Embryonic facial prominence (tissue), 1 donor: ENCODE data around the gene KATNAL1.
"Not testable (repeated sequence)": the region's sequence is repeated elsewhere in the genome, so short reads cannot be mapped to it uniquely, and the experiment has no call there.

ENCODE experiments used
- DNase-seq: peaks from one replicate; pipeline ENCODE4 v3.0.0-alpha.2; 2016; ENCODE audit errors: extremely low spot score

Gene KATNAL1

DNA sequence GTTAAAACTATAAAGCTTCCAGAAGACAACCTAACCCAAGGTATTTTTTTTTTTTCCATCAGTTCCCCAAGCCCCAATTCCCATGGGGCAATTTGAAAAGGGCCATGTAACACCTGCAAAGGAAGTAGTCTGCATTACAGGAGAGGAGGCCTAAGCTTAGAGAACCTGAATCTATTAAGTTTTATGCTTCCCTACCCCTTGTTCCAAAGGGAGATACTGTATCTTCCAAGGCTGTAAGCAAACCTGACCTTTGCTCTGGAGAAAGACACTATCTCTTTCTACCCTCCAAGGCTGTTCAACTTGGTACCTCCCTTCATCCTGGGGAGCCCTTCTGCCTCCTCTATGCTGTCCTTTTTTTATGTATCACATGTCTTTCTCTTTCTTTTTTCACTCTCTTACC is 15.0 kb downstream of the KATNAL1 start:
- no peak for DNase-seq

DNA sequence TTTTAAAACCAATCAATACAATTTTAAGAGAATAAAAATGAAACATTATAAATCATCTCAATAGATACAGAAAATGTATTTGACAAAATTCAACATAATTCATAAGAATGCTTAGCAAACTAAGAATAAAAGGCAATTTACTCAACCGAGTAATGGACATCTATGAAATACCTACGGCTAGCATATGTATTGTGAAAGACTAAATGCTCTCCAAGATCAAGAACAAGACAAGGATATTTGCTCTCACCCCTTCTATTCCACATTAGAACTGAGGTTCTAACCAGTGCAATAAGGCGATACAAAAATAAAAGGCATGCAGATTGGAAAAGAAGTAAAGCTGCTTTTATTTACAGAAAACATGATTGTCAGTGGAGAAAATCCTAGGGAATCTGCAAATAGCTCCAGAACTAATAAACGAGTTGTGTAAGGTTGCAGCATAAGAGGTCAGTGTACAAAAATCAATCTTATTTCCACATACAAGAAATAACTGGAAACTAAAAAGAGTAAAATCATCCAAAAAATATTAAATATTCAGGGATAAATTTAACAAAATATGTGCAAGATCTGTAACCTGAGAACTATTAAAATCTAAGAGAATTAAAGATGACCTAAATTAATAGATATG is 16.4 kb downstream of the KATNAL1 start:
- DNase-seq, result no peak

GRCh38 chr13:30289533-30289932 is 17.8 kb downstream of the KATNAL1 start:
- no peak for DNase-seq

- not testable (repeated sequence) for DNase-seq
Measured at GRCh38 chr13:30286059-30286458, 21.3 kb downstream of the KATNAL1 start.

- DNase-seq, result no peak
Measured at GRCh38 chr13:30276178-30276577, 31.2 kb downstream of the KATNAL1 start.

DNA sequence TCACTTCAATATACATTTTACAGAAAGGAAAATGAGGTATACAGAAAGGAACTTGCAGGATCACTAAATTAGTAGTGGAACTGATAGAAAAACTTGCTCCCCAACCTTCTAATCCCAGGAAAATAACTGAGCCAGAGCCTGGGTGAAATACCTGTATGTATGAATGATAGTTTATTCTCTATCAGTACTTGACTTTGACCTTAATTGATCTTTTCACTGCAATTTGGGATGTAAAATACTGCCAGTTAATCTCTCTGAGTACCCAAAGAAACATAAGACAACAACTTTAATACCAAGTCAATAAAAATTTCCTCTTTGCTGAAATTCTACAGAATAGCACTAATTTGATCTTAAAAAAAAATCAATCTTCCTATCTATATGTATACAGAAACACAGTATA is 33.3 kb downstream of the KATNAL1 start:
- DNase-seq, result no peak

DNA sequence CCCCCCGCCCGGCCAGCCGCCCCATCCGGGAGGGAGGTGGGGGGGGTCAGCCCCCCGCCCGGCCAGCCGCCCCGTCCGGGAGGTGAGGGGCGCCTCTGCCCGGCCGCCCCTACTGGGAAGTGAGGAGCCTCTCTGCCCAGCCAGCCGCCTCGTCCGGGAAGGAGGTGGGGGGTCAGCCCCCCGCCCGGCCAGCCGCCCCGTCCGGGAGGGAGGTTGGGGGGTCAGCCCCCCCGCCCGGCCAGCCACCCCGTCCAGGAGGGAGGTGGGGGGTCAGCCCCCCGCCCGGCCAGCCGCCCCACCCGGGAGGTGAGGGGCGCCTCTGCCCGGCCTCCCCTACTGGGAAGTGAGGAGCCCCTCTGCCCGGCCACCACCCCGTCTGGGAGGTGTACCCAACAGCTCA is 37.3 kb downstream of the KATNAL1 start:
- not testable (repeated sequence) for DNase-seq

DNA sequence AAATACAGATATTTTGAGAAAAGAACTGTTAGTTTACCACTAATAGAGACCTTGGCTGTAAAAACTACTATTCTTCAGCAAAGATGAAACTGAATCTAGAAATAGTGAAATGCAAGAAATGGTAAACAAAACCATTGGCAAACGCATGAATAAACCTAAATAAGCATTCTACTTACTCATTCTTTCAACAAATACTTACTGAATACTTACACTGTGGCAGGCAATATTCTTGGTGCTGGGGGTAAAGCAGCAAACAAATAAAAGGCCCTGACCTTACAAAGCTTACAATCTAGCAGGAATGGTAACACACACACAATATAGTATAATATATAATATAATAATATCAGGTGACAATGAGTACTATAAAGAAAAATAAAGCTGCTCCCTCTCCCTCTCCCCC is 38.7 kb downstream of the KATNAL1 start:
- no peak for DNase-seq

DNA sequence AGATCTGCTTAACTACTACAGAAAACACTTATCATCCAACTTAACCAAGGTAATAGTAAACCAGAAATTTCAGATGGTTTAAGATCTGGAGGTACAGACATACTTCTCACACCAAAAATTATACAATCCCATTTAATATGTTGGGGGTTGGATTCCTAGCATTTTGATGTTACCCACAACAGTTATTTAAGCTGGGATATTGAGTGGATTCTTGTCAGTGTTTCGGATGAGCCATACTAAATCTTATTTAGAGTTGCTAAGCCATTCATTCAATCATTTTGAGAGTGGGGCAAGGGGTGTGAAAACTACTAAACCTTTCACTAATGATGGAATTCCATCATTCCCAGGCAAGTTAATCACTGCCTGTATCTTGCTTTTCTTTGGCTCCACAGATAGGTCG is 40.6 kb downstream of the KATNAL1 start:
- no peak for DNase-seq

- not testable (repeated sequence) for DNase-seq
Measured at GRCh38 chr13:30259149-30259733, 48.1 kb downstream of the KATNAL1 start.

GRCh38 chr13:30257468-30258099 is 49.8 kb downstream of the KATNAL1 start:
- no peak for DNase-seq

DNA sequence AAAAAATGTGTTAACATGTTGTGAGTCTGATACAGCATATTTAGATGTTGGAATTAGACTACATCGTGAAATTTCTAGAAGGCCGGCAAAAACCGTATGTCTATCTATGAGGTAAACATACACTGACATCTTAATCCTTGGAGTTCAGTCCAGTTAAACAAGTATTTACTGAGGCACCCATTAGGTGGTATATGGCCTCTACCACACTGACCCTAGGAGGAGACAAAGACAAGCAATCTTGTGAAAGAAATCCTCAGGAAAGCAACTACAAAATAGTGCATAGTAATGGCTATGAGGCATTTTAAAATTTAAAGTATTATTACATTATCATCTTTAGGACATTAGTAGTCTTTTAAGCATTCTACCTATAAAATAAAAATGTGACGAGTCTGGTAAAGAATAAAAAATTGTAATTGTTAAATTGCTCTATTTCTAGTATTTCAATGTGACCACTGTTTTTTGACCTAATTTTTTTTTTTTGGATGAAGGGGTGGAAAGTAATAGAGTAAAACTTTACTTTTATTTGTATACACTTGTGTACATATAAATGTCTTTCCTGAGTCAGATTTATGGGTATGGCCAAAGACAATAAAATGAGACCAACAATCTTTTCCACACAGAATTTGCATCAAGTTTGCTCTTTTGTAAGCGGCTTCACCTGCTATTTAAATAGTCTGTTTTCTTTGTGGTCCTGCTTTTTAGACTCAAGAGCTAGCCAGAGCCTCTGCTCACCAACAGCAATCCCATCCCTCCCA is 50.5 kb downstream of the KATNAL1 start:
- no peak for DNase-seq

GRCh38 chr13:30255696-30256095 is 51.7 kb downstream of the KATNAL1 start:
- DNase-seq, result no peak

DNA sequence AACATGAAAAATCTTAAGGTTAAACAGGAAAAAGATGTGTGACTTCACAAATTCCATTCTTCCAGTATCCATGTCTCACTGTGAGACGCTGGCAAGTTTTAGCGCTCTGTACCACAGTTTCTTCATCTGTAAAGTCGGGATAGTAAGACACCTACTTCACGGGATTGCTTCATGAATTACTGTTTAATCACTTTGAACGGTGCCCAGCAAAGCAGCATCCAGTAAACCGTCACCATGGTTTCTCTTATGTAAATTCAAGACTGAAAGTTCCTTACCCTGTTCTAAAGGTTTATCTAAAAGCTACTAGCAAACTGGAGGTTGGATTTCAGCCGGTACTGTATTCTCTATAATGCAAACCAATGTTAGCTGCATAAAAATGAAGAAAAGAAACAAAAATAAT is 53.5 kb downstream of the KATNAL1 start:
- no peak for DNase-seq

- no peak for DNase-seq
Measured at GRCh38 chr13:30247406-30247805, 59.9 kb downstream of the KATNAL1 start.

DNA sequence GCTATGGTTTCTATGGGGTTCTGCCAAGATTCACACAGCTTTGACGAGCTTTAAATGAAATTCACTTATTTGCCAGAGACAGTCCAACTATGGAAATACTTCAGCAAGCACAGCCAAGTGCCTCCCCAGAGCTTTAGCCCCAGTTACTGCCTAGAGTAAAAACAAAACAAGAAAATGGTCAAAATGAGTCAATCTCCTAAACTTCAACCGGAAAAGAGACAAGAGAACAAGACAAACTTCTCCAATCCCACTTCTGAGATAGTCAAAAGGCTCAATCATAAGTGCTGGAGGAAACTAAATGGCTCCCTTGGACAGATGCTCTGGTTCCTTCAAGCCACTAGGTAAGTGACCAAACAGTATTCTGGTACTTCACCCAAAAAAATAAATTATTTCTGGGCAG is 65.8 kb downstream of the KATNAL1 start:
- DNase-seq, result no peak

DNA sequence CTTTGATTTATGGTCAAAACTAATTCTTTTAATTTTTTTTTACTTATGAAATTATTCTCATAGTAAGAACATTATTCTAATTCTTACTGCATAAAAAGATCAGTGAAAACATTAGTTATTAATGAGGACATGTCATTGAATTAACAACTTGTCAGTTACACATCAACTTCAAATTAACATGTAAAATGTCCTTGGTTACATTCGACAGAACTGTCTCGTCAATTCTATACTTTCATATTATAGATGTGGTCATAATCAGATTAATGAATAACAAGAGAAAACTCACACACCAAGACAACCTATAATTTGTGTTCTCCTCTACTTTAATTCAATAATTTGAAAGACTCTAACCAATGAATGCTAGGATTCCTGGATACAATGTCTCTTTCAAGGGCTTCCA is 66.7 kb downstream of the KATNAL1 start:
- no peak for DNase-seq

- DNase-seq, result no peak
Measured at GRCh38 chr13:30235216-30235615, 72.1 kb downstream of the KATNAL1 start.

DNA sequence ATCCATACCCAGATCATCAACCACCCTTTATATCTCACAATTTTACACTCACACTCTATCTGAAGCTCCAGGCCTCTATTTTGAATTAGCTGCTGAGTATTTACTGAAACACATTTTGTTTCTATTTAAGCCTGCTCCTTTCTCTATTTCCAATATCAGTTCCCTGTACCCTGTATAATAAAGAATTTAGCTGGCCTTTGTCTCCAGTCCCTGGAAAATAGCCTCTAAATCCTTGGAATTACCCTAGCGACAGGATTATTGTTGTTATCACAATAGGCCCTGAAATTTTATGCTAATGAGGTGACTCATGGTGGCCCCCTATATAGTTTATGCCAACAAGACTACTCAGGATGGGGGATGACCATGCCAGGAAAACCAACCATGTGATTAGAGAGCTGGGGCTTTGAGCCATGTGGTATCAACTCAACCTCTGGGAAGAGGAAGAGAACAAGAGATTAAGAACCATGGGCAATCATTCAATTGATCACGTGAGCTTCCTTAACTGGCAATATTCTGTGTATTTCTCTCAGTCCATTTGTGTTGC is 72.7 kb downstream of the KATNAL1 start:
- no peak for DNase-seq

DNA sequence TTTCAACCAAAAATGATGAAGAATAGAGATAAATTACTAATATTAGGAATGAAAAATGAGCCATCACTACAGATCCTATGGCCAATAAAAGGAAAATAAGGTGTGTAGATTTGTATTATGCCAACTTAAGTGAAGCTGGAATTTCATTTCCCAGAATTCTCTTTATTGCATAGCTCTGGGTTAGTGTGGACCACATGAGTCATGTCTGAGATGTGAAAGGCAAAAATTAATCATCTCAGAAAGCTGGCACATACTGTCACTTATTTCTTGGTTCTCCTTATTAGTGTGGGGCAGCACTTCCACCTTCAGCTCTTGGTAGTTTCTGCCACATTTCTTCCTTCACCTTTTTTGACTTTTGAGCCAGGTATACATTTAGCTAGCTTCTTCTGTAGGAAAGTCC is 82.6 kb downstream of the KATNAL1 start:
- DNase-seq, result no peak

- no peak for DNase-seq
Measured at GRCh38 chr13:30222254-30222653, 85.1 kb downstream of the KATNAL1 start.

GRCh38 chr13:30216111-30216510 is 91.2 kb downstream of the KATNAL1 start:
- no peak for DNase-seq
